GM12878 (cell line): ENCODE results near the gene CD300A. TPM values are rescaled to one million over a fixed set of nuclear protein-coding genes. Genes with fewer than 3 reads are reported as not detected.

Experiments used
- CHD2 ChIP-seq: IDR thresholded peaks from 2 replicates; pipeline ENCODE4 v1.6.1; 2011; ENCODE audit warnings: low read depth, low read length, improper control_type of control experiment, borderline replicate concordance
- CTCF ChIP-seq, 3 experiments: IDR thresholded peaks in 2 of 3; conservative IDR thresholded peaks in 1 of 3; 2 replicates each; pipeline ENCODE4 v1.5.1; 2011; ENCODE audit warnings: low read depth in 3 of 3, low read length in 3 of 3, mild to moderate bottlenecking in 3 of 3, control low read depth in 2 of 3, moderate library complexity in 2 of 3, inconsistent platforms in 1 of 3, mixed read lengths in 1 of 3; ENCODE audit not compliant: control insufficient read depth in 2 of 3, insufficient read depth in 1 of 3; ENCODE audit errors: extremely low read depth in 1 of 3
- EZH2 ChIP-seq: IDR thresholded peaks from 2 replicates; pipeline ENCODE4 v1.6.1; 2012; ENCODE audit warnings: low read depth, mild to moderate bottlenecking, control low read depth, inconsistent platforms, low read length, borderline replicate concordance; ENCODE audit not compliant: control insufficient read depth
- GATAD2B ChIP-seq: fragments of 450-650 bp; conservative IDR thresholded peaks from 2 replicates; pipeline ENCODE4 v1.6.1; 2017; ENCODE audit warnings: low read depth, mild to moderate bottlenecking, moderate library complexity
- MTA3 ChIP-seq: IDR thresholded peaks from 2 replicates; pipeline ENCODE4 v1.6.1; 2012; ENCODE audit warnings: low read length, inconsistent platforms, borderline replicate concordance
- MYC ChIP-seq: IDR thresholded peaks from 2 replicates; pipeline ENCODE4 v1.6.1; 2011; ENCODE audit warnings: mild to moderate bottlenecking, low read length, moderate library complexity, inconsistent platforms; ENCODE audit not compliant: insufficient read depth, insufficient replicate concordance, insufficient read length, severe bottlenecking
- NFXL1 ChIP-seq: fragments of 450-650 bp; IDR thresholded peaks from 2 replicates; pipeline ENCODE4 v1.6.1; 2017; ENCODE audit warnings: antibody characterized with exemption, mild to moderate bottlenecking, borderline replicate concordance
- POLR2AphosphoS2 ChIP-seq: IDR thresholded peaks from 2 replicates; pipeline ENCODE4 v1.6.1; 2011; ENCODE audit warnings: low read depth, mild to moderate bottlenecking, low read length, improper control_type of control experiment, moderate library complexity
- RELA ChIP-seq: fragments of 450-650 bp; IDR thresholded peaks from 2 replicates; pipeline ENCODE4 v1.8.0; 2014; ENCODE audit warnings: borderline replicate concordance; ENCODE audit not compliant: partially characterized antibody
- SREBF2 ChIP-seq: IDR thresholded peaks from 2 replicates; pipeline ENCODE4 v1.6.1; 2012; ENCODE audit warnings: mild to moderate bottlenecking, low read length
- SUPT20H ChIP-seq: IDR thresholded peaks from 2 replicates; pipeline ENCODE4 v1.6.1; 2011; ENCODE audit warnings: low read depth, mild to moderate bottlenecking, low read length, moderate library complexity, borderline replicate concordance; ENCODE audit not compliant: control insufficient read depth
- TCF12 ChIP-seq: IDR thresholded peaks from 2 replicates; pipeline ENCODE4 v1.6.1; 2011; ENCODE audit warnings: low read depth, mild to moderate bottlenecking, low read length
- YBX1 ChIP-seq: fragments of 450-650 bp; IDR thresholded peaks from 2 replicates; pipeline ENCODE4 v1.6.1; 2016; ENCODE audit warnings: antibody characterized with exemption
- ZBTB40 ChIP-seq: fragments of 450-650 bp; IDR thresholded peaks from 2 replicates; pipeline ENCODE4 v1.6.1; 2016; ENCODE audit warnings: mild to moderate bottlenecking, moderate library complexity, borderline replicate concordance
- ZNF217 ChIP-seq: fragments of 450-650 bp; IDR thresholded peaks from 2 replicates; pipeline ENCODE4 v1.6.1; 2017; ENCODE audit warnings: antibody characterized with exemption, mild to moderate bottlenecking
- ZNF24 ChIP-seq: fragments of 450-650 bp; IDR thresholded peaks from 2 replicates; pipeline ENCODE4 v1.6.1; 2017; ENCODE audit warnings: antibody characterized with exemption, mild to moderate bottlenecking
- ZNF274 ChIP-seq: IDR thresholded peaks from one replicate; pipeline ENCODE4 v1.8.0; 2011; ENCODE audit not compliant: insufficient read length, insufficient read depth
- ZSCAN29 ChIP-seq: fragments of 450-650 bp; IDR thresholded peaks from 2 replicates; pipeline ENCODE4 v1.6.1; 2017; ENCODE audit warnings: mild to moderate bottlenecking, moderate library complexity
- polyA plus RNA-seq, 11 experiments: library from polyadenylated mRNA; depleted of rRNA in 4 of 11; unstranded in 6 of 11; stranded (reverse) in 5 of 11; fragments of >200 nt; fragmentation: Nextera tagmentation in 4 of 11; fragmentation: Illumina TruSeq in 1 of 11; extraction: Ambion mirVana in 4 of 11; extraction: Trizol in 1 of 11; gene quantifications; 1 replicate in 1 of 11; 2 replicates in 10 of 11; pipeline versions ENCODE4 v1.2.1 to v1.2.3, GENCODE V29; 2011 to 2016; ENCODE audit warnings: inconsistent platforms in 2 of 11, missing spikeins in 2 of 11, low read depth in 1 of 11
- total RNA-seq, 4 experiments: library from RNA; depleted of rRNA in 3 of 4; stranded (reverse); fragments of >200 nt in 3 of 4; fragmentation: Illumina TruSeq in 1 of 4; extraction: Trizol in 1 of 4; gene quantifications; 2 replicates each; pipeline versions ENCODE4 v1.2.1 to v1.2.3, GENCODE V29; 2013 to 2021
- TF ChIP-seq, protein P1 (sequence below): IDR thresholded peaks from 2 replicates; pipeline ENCODE4 v1.6.1; 2011; ENCODE audit warnings: low read depth, low read length, improper control_type of control experiment, borderline replicate concordance

Gene CD300A
- total and polyA plus RNA-seq, 10 of the 15 experiments (the other 5 are each of a cell fraction or from before 2014, with no cell fraction given): 10.6 to 128 (median 36.1) TPM

- TF ChIP-seq, protein P1, sequence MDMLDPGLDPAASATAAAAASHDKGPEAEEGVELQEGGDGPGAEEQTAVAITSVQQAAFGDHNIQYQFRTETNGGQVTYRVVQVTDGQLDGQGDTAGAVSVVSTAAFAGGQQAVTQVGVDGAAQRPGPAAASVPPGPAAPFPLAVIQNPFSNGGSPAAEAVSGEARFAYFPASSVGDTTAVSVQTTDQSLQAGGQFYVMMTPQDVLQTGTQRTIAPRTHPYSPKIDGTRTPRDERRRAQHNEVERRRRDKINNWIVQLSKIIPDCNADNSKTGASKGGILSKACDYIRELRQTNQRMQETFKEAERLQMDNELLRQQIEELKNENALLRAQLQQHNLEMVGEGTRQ: no peak
- no peak for TF ChIP-seq EZH2
- no peak for TF ChIP-seq MYC
- TF ChIP-seq ZNF24: no peak
- 0 out of 2 replicates have a peak, but pooled peaks have one; percentile 42 for TF ChIP-seq MTA3
- no peak for TF ChIP-seq ZSCAN29
- no peak for TF ChIP-seq YBX1
- TF ChIP-seq ZBTB40: no peak
- no peak for TF ChIP-seq ZNF217
- no peak for TF ChIP-seq CTCF (IDR thresholded peaks at IDR 0.05 in 2 of 3, conservative IDR thresholded peaks at IDR 0.05 in 1 of 3; ENCODE audit: control insufficient read depth in 2 of 3, extremely low read depth in 1 of 3, insufficient read depth in 1 of 3, low read depth in 3 of 3, low read length in 3 of 3)
- peak; percentile 97 for TF ChIP-seq TCF12
- TF ChIP-seq NFXL1: no peak
- TF ChIP-seq ZNF274: no peak
- peak; percentile 95 for TF ChIP-seq GATAD2B
- TF ChIP-seq SREBF2: no peak
- TF ChIP-seq SUPT20H: no peak
- 0 out of 2 replicates have a peak, but pooled peaks have one; percentile 41 for TF ChIP-seq CHD2
- no peak for TF ChIP-seq RELA
- peak; percentile 69 for TF ChIP-seq POLR2AphosphoS2
Measured at GRCh38 chr17:74467221-74467951, 952 bp downstream of the CD300A start (continued).
